ENCODE results near the gene FAM118A. TPM values are rescaled to one million over a fixed set of nuclear protein-coding genes. Genes with fewer than 3 reads are reported as not detected.
"Not testable (repeated sequence)": the region's sequence is repeated elsewhere in the genome, so short reads cannot be mapped to it uniquely, and the experiment has no call there.

FAM118A gene
- total RNA-seq, 1 experiment from 2014 or later: 37.9 TPM

DNA sequence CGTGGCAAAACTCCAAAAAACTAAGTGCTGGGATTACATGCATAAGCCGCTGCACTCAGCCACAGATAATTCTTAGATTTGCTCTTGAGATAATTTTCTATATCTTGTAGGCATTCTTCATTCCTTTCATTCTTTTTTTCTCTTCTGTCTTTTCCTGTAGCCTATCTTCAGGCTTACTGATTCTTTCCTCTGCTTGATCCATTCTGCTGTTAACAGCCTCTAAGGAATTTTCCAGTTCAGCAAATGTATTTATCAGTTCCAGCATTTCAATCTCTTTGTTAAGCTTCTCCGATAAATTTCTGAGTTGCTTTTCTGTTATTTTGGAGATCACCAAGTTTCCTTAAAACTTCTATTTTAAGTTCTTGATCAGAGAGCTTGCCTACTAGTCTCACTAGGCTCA lies 57.0 kb downstream of the FAM118A start:
- H4K20me1 ChIP-seq (ENCODE audit: control insufficient read depth, insufficient read depth, insufficient read length): no peaks in the 10 kb centered on the region
- no peaks in the 10 kb centered on the region for H3K79me1 ChIP-seq (ENCODE audit: insufficient read depth, low read depth, low read length, poor library complexity, severe bottlenecking)
- no peak overlapping the region for H3K9ac ChIP-seq (ENCODE audit: extremely low read depth, insufficient read length, low read length)
- H3K14ac ChIP-seq (ENCODE audit: insufficient read depth, low read length): no peak overlapping the region
- no peak overlapping the region for H2AFZ ChIP-seq (ENCODE audit: low read length)
- Mint-ChIP-seq H3K36me3 (ENCODE audit: insufficient read depth in 1 of 3, low read depth in 3 of 3) (no peaks in the 10 kb centered on the region; a peak in 1 of 7 replicates), H3K27me3 (ENCODE audit: low read depth) (peaks cover 17% of the 10 kb centered on the region), H3K4me3 (no peak overlapping the region), H3K4me1 (no peaks in the 10 kb centered on the region), H3K9me3 (peaks cover 2 to 9% of the 10 kb centered on the region in 2 experiments; a peak in 3 of 5 replicates), H3K27ac (no peak overlapping the region)
- H2BK15ac ChIP-seq (ENCODE audit: low read depth, low read length): no peak overlapping the region
- no peak overlapping the region for H3K4me2 ChIP-seq (ENCODE audit: insufficient read depth, insufficient read length, low read length)
- H4K91ac ChIP-seq (ENCODE audit: insufficient read length, low read depth, low read length): no peak overlapping the region
- no peak overlapping the region for H3K4ac ChIP-seq (ENCODE audit: low read depth, low read length)
- H3T11ph ChIP-seq (ENCODE audit: low read length): no peak overlapping the region
- no peak overlapping the region for H2BK12ac ChIP-seq (ENCODE audit: insufficient read length, low read depth, low read length)
- H2BK5ac ChIP-seq (ENCODE audit: insufficient read length, low read length): no peak overlapping the region
- TF ChIP-seq, protein P1, sequence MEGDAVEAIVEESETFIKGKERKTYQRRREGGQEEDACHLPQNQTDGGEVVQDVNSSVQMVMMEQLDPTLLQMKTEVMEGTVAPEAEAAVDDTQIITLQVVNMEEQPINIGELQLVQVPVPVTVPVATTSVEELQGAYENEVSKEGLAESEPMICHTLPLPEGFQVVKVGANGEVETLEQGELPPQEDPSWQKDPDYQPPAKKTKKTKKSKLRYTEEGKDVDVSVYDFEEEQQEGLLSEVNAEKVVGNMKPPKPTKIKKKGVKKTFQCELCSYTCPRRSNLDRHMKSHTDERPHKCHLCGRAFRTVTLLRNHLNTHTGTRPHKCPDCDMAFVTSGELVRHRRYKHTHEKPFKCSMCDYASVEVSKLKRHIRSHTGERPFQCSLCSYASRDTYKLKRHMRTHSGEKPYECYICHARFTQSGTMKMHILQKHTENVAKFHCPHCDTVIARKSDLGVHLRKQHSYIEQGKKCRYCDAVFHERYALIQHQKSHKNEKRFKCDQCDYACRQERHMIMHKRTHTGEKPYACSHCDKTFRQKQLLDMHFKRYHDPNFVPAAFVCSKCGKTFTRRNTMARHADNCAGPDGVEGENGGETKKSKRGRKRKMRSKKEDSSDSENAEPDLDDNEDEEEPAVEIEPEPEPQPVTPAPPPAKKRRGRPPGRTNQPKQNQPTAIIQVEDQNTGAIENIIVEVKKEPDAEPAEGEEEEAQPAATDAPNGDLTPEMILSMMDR (conservative IDR thresholded peaks at IDR 0.05): no peak
- no peak overlapping the region for H3K27ac ChIP-seq (ENCODE audit: insufficient read length, low read depth, low read length)
- no peaks in the 10 kb centered on the region for H3K27me3 ChIP-seq (ENCODE audit: insufficient read depth, low read length)
- no peaks in the 10 kb centered on the region for H3K9me3 ChIP-seq (ENCODE audit: control insufficient read depth, low read depth, low read length)
- H3K4me1 ChIP-seq (ENCODE audit: insufficient read depth, low read length): no peaks in the 10 kb centered on the region
- H3K23ac ChIP-seq (ENCODE audit: insufficient read length, low read depth, low read length): no peak overlapping the region
- no peak overlapping the region for H2BK120ac ChIP-seq (ENCODE audit: low read depth, low read length, poor library complexity, severe bottlenecking)
- H3K56ac ChIP-seq (ENCODE audit: insufficient read length, low read depth, low read length): no peak overlapping the region
- no peak overlapping the region for H2AK5ac ChIP-seq (ENCODE audit: insufficient read length, low read length)
- no peak overlapping the region for H3K18ac ChIP-seq (ENCODE audit: insufficient read length, low read depth, low read length)
- H3K79me2 ChIP-seq (ENCODE audit: insufficient read depth, low read length): no peaks in the 10 kb centered on the region
- no peak overlapping the region for H4K8ac ChIP-seq (replicated peaks; ENCODE audit: insufficient read length, low read depth, low read length)
- no peaks in the 10 kb centered on the region for H3K23me2 ChIP-seq (ENCODE audit: insufficient read length, low read depth, low read length, poor library complexity, severe bottlenecking)
- no peak overlapping the region for H2BK20ac ChIP-seq (ENCODE audit: low read depth, low read length, poor library complexity, severe bottlenecking)
- no CpG with 5 or more reads among the region's 3 CpGs for WGBS (ENCODE audit: extremely low coverage, insufficient read length, low lambda C conversion rate)
- H4K5ac ChIP-seq (ENCODE audit: insufficient read length, low read depth, low read length): no peak overlapping the region
- no peak for DNase-seq

- not testable (repeated sequence) for H2BK12ac ChIP-seq (ENCODE audit: insufficient read length, low read depth, low read length)
Observed at GRCh38 chr22:45373592-45373991, 63.9 kb downstream of the FAM118A start.

More at GRCh38 chr22:45373592-45373991, 63.9 kb downstream of the FAM118A start:
- H3K27ac Mint-ChIP-seq; H4K5ac ChIP-seq (ENCODE audit: insufficient read length, low read depth, low read length); H3K4me1 ChIP-seq (ENCODE audit: insufficient read depth, low read length); H3K27ac ChIP-seq (ENCODE audit: insufficient read length, low read depth, low read length); H3K27me3 Mint-ChIP-seq (ENCODE audit: low read depth); H3K4ac ChIP-seq (ENCODE audit: low read depth, low read length); H2AFZ ChIP-seq (ENCODE audit: low read length); H3K79me2 ChIP-seq (ENCODE audit: insufficient read depth, low read length); H3K9ac ChIP-seq (ENCODE audit: extremely low read depth, insufficient read length, low read length); H2BK120ac ChIP-seq (ENCODE audit: low read depth, low read length, poor library complexity, severe bottlenecking); H3K4me1 Mint-ChIP-seq; H2BK20ac ChIP-seq (ENCODE audit: low read depth, low read length, poor library complexity, severe bottlenecking); H2BK15ac ChIP-seq (ENCODE audit: low read depth, low read length); H4K91ac ChIP-seq (ENCODE audit: insufficient read length, low read depth, low read length); H3K9me3 ChIP-seq (ENCODE audit: control insufficient read depth, low read depth, low read length); H2AK5ac ChIP-seq (ENCODE audit: insufficient read length, low read length); H3K4me3 Mint-ChIP-seq; H2BK5ac ChIP-seq (ENCODE audit: insufficient read length, low read length); DNase-seq; H3K56ac ChIP-seq (ENCODE audit: insufficient read length, low read depth, low read length); H3K79me1 ChIP-seq (ENCODE audit: insufficient read depth, low read depth, low read length, poor library complexity, severe bottlenecking); H3T11ph ChIP-seq (ENCODE audit: low read length); H3K23ac ChIP-seq (ENCODE audit: insufficient read length, low read depth, low read length); H3K27me3 ChIP-seq (ENCODE audit: insufficient read depth, low read length); H4K20me1 ChIP-seq (ENCODE audit: control insufficient read depth, insufficient read depth, insufficient read length); H3K23me2 ChIP-seq (ENCODE audit: insufficient read length, low read depth, low read length, poor library complexity, severe bottlenecking); H4K8ac ChIP-seq (replicated peaks; ENCODE audit: insufficient read length, low read depth, low read length); H3K4me2 ChIP-seq (ENCODE audit: insufficient read depth, insufficient read length, low read length); H3K14ac ChIP-seq (ENCODE audit: insufficient read depth, low read length); H3K18ac ChIP-seq (ENCODE audit: insufficient read length, low read depth, low read length): not testable (repeated sequence)
- WGBS (ENCODE audit: extremely low coverage, insufficient read length, low lambda C conversion rate): no CpG with 5 or more reads among the region's 3 CpGs
- Mint-ChIP-seq H3K36me3 (ENCODE audit: insufficient read depth in 1 of 3, low read depth in 3 of 3) (peaks cover 0 to 14% (median 4%) of the 10 kb centered on the region in 3 experiments; a peak in 4 of 7 replicates), H3K9me3 (peaks cover 23 to 29% of the 10 kb centered on the region in 2 experiments)
